GM21737 (cell line): ENCODE measurements around the gene IGFL3.
"Not testable (repeated sequence)": the region's sequence is repeated elsewhere in the genome, so short reads cannot be mapped to it uniquely, and the experiment has no call there.

Experiments used
- ATAC-seq: cut with Tn5 transposase; IDR thresholded peaks from one replicate; pipeline ENCODE4 v1.9.1; 2021; ENCODE audit warnings: mild to moderate bottlenecking, moderate library complexity; ENCODE audit not compliant: unreplicated experiment

The IGFL3 gene

GRCh38 chr19:46126086-46126580 is 1.6 kb upstream of the IGFL3 start:
- ATAC-seq = no peak

- no peak for ATAC-seq
These were observed 959 bp upstream of the IGFL3 start for GRCh38 chr19:46125447-46125846.

GRCh38 chr19:46118136-46118535 is 6.4 kb downstream of the IGFL3 start:
- no peak for ATAC-seq

GRCh38 chr19:46116121-46116520 is 8.4 kb downstream of the IGFL3 start:
- no peak for ATAC-seq

GRCh38 chr19:46115396-46116106 is 8.9 kb downstream of the IGFL3 start:
- no peak for ATAC-seq

GRCh38 chr19:46113726-46114125 is 10.8 kb downstream of the IGFL3 start:
- no peak for ATAC-seq

GRCh38 chr19:46112527-46112926 is 12.0 kb downstream of the IGFL3 start:
- ATAC-seq = no peak

- no peak for ATAC-seq
These were observed 13.1 kb downstream of the IGFL3 start for GRCh38 chr19:46111376-46111775.

GRCh38 chr19:46109876-46110275 is 14.6 kb downstream of the IGFL3 start:
- ATAC-seq = no peak

GRCh38 chr19:46107371-46107770 is 17.1 kb downstream of the IGFL3 start:
- ATAC-seq = no peak

GRCh38 chr19:46102333-46102732 is 22.2 kb downstream of the IGFL3 start:
- ATAC-seq = not testable (repeated sequence)

- ATAC-seq = no peak
These were observed 23.2 kb downstream of the IGFL3 start for GRCh38 chr19:46101293-46101692.

- no peak for ATAC-seq
These were observed 24.1 kb downstream of the IGFL3 start for GRCh38 chr19:46100344-46100743.

- no peak for ATAC-seq
These were observed 34.0 kb downstream of the IGFL3 start for GRCh38 chr19:46090444-46090843.

GRCh38 chr19:46089432-46089831 is 35.1 kb downstream of the IGFL3 start:
- ATAC-seq = no peak

GRCh38 chr19:46088101-46088500 is 36.4 kb downstream of the IGFL3 start:
- no peak for ATAC-seq

- ATAC-seq = no peak
These were observed 38.6 kb downstream of the IGFL3 start for GRCh38 chr19:46085888-46086287.

- ATAC-seq = no peak
These were observed 41.8 kb downstream of the IGFL3 start for GRCh38 chr19:46082728-46083050.

GRCh38 chr19:46081928-46082727 is 42.4 kb downstream of the IGFL3 start:
- no peak for ATAC-seq

- ATAC-seq = no peak
These were observed 43.9 kb downstream of the IGFL3 start for GRCh38 chr19:46080561-46080960.

- no peak for ATAC-seq
These were observed 44.9 kb downstream of the IGFL3 start for GRCh38 chr19:46079576-46079975.
